ENCODE results near the gene ARHGAP29.

DNA sequence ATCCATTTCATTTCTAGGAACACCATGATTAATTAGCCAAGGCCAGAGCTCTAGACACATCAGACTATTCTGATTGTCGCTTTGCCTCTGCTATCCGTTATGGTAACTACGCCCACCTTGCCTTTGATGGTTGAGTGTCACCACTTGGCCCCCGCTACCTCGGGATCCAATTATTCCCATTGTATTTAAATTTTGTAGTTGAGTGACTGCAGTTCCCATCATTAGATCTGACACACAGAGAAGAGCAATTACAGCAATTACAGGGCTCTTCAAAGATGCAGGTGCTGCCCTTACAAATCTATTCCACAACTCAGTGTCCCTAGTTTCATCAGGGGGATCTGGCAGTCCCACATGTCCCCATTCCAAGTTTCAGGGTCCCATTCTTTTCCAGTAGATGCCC is 71.5 kb downstream of the ARHGAP29 start:
- TF ChIP-seq, protein P1, sequence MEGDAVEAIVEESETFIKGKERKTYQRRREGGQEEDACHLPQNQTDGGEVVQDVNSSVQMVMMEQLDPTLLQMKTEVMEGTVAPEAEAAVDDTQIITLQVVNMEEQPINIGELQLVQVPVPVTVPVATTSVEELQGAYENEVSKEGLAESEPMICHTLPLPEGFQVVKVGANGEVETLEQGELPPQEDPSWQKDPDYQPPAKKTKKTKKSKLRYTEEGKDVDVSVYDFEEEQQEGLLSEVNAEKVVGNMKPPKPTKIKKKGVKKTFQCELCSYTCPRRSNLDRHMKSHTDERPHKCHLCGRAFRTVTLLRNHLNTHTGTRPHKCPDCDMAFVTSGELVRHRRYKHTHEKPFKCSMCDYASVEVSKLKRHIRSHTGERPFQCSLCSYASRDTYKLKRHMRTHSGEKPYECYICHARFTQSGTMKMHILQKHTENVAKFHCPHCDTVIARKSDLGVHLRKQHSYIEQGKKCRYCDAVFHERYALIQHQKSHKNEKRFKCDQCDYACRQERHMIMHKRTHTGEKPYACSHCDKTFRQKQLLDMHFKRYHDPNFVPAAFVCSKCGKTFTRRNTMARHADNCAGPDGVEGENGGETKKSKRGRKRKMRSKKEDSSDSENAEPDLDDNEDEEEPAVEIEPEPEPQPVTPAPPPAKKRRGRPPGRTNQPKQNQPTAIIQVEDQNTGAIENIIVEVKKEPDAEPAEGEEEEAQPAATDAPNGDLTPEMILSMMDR (IDR thresholded peaks at IDR 0.05) = no peak
- TF ChIP-seq SIN3A (IDR thresholded peaks at IDR 0.05; ENCODE audit: borderline replicate concordance, insufficient read depth, low read depth, low read length) (no peak), POLR2AphosphoS5 (IDR thresholded peaks at IDR 0.05; ENCODE audit: low read depth, low read length) (peak; percentile 46; the same call in 1 of the 2 replicates), REST (IDR thresholded peaks at IDR 0.05; ENCODE audit: insufficient read depth in 1 of 2, low read depth in 2 of 2, low read length in 1 of 2) (no peak)

Data from Panc1 (cell line).